Liver (tissue), 9 donors: ENCODE results near the gene ANKZF1. TPM values are rescaled to one million over a fixed set of nuclear protein-coding genes. Genes with fewer than 3 reads are reported as not detected.

ENCODE experiments used
- DNase-seq: peaks from one replicate; pipeline ENCODE4 v3.0.0-alpha.2; 2017; ENCODE audit warnings: low spot score
- H3K27ac ChIP-seq, 2 donors: one replicate each; pipeline ENCODE4 v1.7.0; 2013; ENCODE audit warnings: inconsistent platforms in 2 of 2, low read length in 2 of 2, control low read depth in 1 of 2, low read depth in 1 of 2, mild to moderate bottlenecking in 1 of 2
- H3K27me3 ChIP-seq, 4 donors: one replicate each; pipeline versions ENCODE4 v1.6.1 to v1.7.0; 2013; ENCODE audit warnings: low read length in 3 of 4, inconsistent platforms in 1 of 4, mild to moderate bottlenecking in 1 of 4, moderate library complexity in 1 of 4; ENCODE audit not compliant: control insufficient read depth in 4 of 4, insufficient read depth in 4 of 4
- H3K36me3 ChIP-seq, 4 donors: one replicate each; pipeline versions ENCODE4 v1.6.1 to v1.7.0; 2013; ENCODE audit warnings: low read length in 3 of 4, mild to moderate bottlenecking in 3 of 4, low read depth in 1 of 4, moderate library complexity in 1 of 4; ENCODE audit not compliant: control insufficient read depth in 4 of 4, insufficient read depth in 3 of 4
- H3K4me1 ChIP-seq, 4 donors: one replicate each; pipeline versions ENCODE4 v1.6.1 to v1.7.0; 2013; ENCODE audit warnings: low read length in 3 of 4, mild to moderate bottlenecking in 3 of 4, moderate library complexity in 1 of 4; ENCODE audit not compliant: control insufficient read depth in 4 of 4, insufficient read depth in 4 of 4
- H3K4me3 ChIP-seq, 3 donors: one replicate each; pipeline versions ENCODE4 v1.6.1 to v1.7.0; 2013; ENCODE audit warnings: low read length in 3 of 3, control low read depth in 1 of 3, low read depth in 1 of 3, mild to moderate bottlenecking in 1 of 3
- H3K9ac ChIP-seq, 2 donors: one replicate each; pipeline ENCODE4 v1.7.0; 2013; ENCODE audit warnings: low read length in 2 of 2, mild to moderate bottlenecking in 2 of 2, moderate library complexity in 2 of 2, control low read depth in 1 of 2, low read depth in 1 of 2
- H3K9me3 ChIP-seq, 4 donors: one replicate each; pipeline versions ENCODE4 v1.6.1 to v1.7.0; 2013; ENCODE audit warnings: low read length in 3 of 4; ENCODE audit not compliant: control insufficient read depth in 4 of 4
- ATF3 ChIP-seq: IDR thresholded peaks from 2 replicates; pipeline ENCODE4 v1.6.1; 2016; ENCODE audit warnings: antibody characterized with exemption
- CTCF ChIP-seq: fragments of 150-350 bp; IDR thresholded peaks from 2 replicates; pipeline ENCODE4 v1.5.1; 2017; ENCODE audit warnings: improper control_type of control experiment, low read depth, low read length; ENCODE audit not compliant: missing input control
- GABPA ChIP-seq, 2 donors: IDR thresholded peaks in 1 of 2; conservative IDR thresholded peaks in 1 of 2; 2 replicates each; pipeline ENCODE4 v1.6.1; 2016; ENCODE audit warnings: antibody characterized with exemption in 2 of 2, mild to moderate bottlenecking in 1 of 2, moderate library complexity in 1 of 2
- HNF4A ChIP-seq, 2 donors: conservative IDR thresholded peaks; 2 replicates each; pipeline ENCODE4 v1.6.1; 2016; ENCODE audit warnings: antibody characterized with exemption in 2 of 2, mild to moderate bottlenecking in 2 of 2
- HNF4G ChIP-seq: IDR thresholded peaks from 2 replicates; pipeline ENCODE4 v1.6.1; 2016; ENCODE audit warnings: antibody characterized with exemption
- MAX ChIP-seq: IDR thresholded peaks from 2 replicates; pipeline ENCODE4 v1.6.1; 2016; ENCODE audit warnings: antibody characterized with exemption
- NR2F2 ChIP-seq: IDR thresholded peaks from 2 replicates; pipeline ENCODE4 v1.6.1; 2016; ENCODE audit warnings: antibody characterized with exemption
- RAD21 ChIP-seq, 2 donors: IDR thresholded peaks; 2 replicates each; pipeline ENCODE4 v1.6.1; 2016; ENCODE audit warnings: antibody characterized with exemption in 2 of 2, mild to moderate bottlenecking in 2 of 2
- RXRA ChIP-seq, 2 donors: IDR thresholded peaks; 2 replicates each; pipeline ENCODE4 v1.6.1; 2017 to 2018; ENCODE audit warnings: antibody characterized with exemption in 2 of 2, mild to moderate bottlenecking in 1 of 2
- SP1 ChIP-seq: IDR thresholded peaks from 2 replicates; pipeline ENCODE4 v1.6.1; 2018; ENCODE audit warnings: antibody characterized with exemption, mild to moderate bottlenecking
- YY1 ChIP-seq: IDR thresholded peaks from 2 replicates; pipeline ENCODE4 v1.6.1; 2016; ENCODE audit warnings: antibody characterized with exemption, mild to moderate bottlenecking
- WGBS: extraction: QIAGEN DNeasy Blood & Tissue Kit; methylation state at CpG from one replicate; pipeline ENCODE4 v1.1.7; 2013; 5-methylcytosine and 5-hydroxymethylcytosine counted together
- polyA plus RNA-seq, 2 donors: library from polyadenylated mRNA; stranded (reverse) in 1 of 2; unstranded in 1 of 2; fragments of 200-250 nt in 1 of 2; fragments of >200 nt in 1 of 2; fragmentation: Nextera tagmentation in 1 of 2; extraction: Ambion mirVana in 1 of 2; gene quantifications; one replicate each; pipeline versions ENCODE4 v1.2.1 to v1.2.3, GENCODE V29; 2013 to 2015
- total RNA-seq, 2 donors: library from RNA; depleted of rRNA; stranded (reverse); fragments of >200 nt; gene quantifications; one replicate each; pipeline ENCODE4 v1.2.3, GENCODE V29; 2014
- TF ChIP-seq, protein P1 (sequence below): IDR thresholded peaks from 2 replicates; pipeline ENCODE4 v1.6.1; 2016; ENCODE audit warnings: antibody characterized with exemption
- TF ChIP-seq, protein P2 (sequence below): IDR thresholded peaks from 2 replicates; pipeline ENCODE4 v1.6.1; 2016; ENCODE audit warnings: antibody characterized with exemption, mild to moderate bottlenecking
- donor health status: healthy.
- donor health status: healthy.
- donor health status: healthy.
- donor health status: healthy.
- donor health status: healthy.

ANKZF1 gene
- total and polyA plus RNA-seq, 4 donors, result 9.0 to 30.6 (median 20.5) TPM

- Histone ChIP-seq H3K27ac (no peak overlapping the region), H3K9ac (no peak overlapping the region), H3K27me3 (no peaks in the 10 kb centered on the region), H3K4me1 (peaks cover 6 to 18% (median 12%) of the 10 kb centered on the region in 4 donors), H3K36me3 (no peaks in the 10 kb centered on the region), H3K4me3 (no peak overlapping the region), H3K9me3 (no peaks in the 10 kb centered on the region)
- DNase-seq, result no peak
- no peak for TF ChIP-seq SP1
- TF ChIP-seq, protein P1, sequence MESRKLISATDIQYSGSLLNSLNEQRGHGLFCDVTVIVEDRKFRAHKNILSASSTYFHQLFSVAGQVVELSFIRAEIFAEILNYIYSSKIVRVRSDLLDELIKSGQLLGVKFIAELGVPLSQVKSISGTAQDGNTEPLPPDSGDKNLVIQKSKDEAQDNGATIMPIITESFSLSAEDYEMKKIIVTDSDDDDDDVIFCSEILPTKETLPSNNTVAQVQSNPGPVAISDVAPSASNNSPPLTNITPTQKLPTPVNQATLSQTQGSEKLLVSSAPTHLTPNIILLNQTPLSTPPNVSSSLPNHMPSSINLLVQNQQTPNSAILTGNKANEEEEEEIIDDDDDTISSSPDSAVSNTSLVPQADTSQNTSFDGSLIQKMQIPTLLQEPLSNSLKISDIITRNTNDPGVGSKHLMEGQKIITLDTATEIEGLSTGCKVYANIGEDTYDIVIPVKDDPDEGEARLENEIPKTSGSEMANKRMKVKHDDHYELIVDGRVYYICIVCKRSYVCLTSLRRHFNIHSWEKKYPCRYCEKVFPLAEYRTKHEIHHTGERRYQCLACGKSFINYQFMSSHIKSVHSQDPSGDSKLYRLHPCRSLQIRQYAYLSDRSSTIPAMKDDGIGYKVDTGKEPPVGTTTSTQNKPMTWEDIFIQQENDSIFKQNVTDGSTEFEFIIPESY, result no peak
- WGBS, result 89% methylated on average over 4 of the region's 4 CpGs
Measured at GRCh38 chr2:219272356-219272755, 42.8 kb downstream of the ANKZF1 start.

DNA sequence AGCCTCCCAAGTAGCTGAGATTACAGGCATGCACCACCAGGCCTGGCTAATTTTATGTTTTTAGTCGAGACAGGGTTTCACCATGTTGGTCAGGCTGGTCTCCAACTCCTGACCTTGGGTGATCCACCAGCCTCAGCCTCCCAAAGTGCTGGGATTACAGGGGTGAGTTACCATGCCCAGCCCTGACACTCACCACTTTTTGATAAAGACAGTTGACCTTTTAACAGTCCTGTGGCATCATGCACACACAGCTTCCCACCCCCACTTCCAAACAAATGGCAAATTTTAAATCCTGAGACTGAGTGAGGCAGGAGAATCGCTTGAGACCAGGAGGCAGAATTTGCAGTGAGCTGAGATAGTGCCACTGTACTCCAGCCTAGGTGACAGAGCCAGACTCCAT is 43.4 kb downstream of the ANKZF1 start:
- no peaks in the 10 kb centered on the region for H3K36me3 ChIP-seq
- no peak for DNase-seq
- H3K4me1 ChIP-seq, result peaks cover 8 to 24% (median 16%) of the 10 kb centered on the region in 4 donors
- no peak overlapping the region for H3K9ac ChIP-seq
- H3K27ac ChIP-seq, result no peak overlapping the region
- H3K4me3 ChIP-seq, result no peak overlapping the region
- WGBS, result 81% methylated on average over 2 of the region's 2 CpGs
- TF ChIP-seq SP1, result no peak
- no peak for TF ChIP-seq CTCF
- TF ChIP-seq NR2F2, result no peak
- TF ChIP-seq ATF3, result no peak
- TF ChIP-seq, protein P1, result no peak
- no peak for TF ChIP-seq HNF4A (conservative IDR thresholded peaks at IDR 0.05)
- TF ChIP-seq MAX, result no peak
- no peak for TF ChIP-seq YY1
- TF ChIP-seq GABPA (IDR thresholded peaks at IDR 0.05 in 1 of 2, conservative IDR thresholded peaks at IDR 0.05 in 1 of 2), result no peak
- no peak for TF ChIP-seq HNF4G
- no peak for TF ChIP-seq RXRA (IDR thresholded peaks at IDR 0.05)
- H3K27me3 ChIP-seq, result no peaks in the 10 kb centered on the region
- no peaks in the 10 kb centered on the region for H3K9me3 ChIP-seq

DNA sequence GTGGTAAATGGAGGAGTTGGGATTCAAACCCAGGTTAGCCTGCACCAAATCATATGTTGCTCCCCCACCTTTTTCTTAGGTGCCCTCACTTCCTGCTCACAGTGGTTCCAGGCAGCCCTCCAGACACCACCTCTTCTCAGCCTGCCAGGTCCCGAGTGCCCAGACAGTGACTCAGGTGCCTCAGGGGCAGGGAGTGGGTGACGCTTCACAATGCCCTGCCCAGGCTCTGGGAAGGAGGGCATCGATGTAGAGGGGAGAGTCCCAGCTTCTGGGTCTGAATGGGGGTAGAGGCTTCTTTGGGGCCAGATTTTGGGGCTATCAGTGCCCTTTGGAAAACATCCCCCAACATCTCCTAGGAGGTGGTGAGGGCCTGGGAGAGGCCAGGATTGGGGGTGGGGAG is 44.3 kb downstream of the ANKZF1 start:
- 90% methylated on average over 3 of the region's 3 CpGs for WGBS
- Histone ChIP-seq H3K9me3 (no peaks in the 10 kb centered on the region), H3K36me3 (no peaks in the 10 kb centered on the region), H3K9ac (no peak overlapping the region), H3K4me3 (no peak overlapping the region), H3K27ac (no peak overlapping the region), H3K27me3 (no peaks in the 10 kb centered on the region), H3K4me1 (peaks cover 9 to 33% (median 20%) of the 10 kb centered on the region in 4 donors)
- DNase-seq, result no peak
- TF ChIP-seq HNF4G (no peak), RAD21 (IDR thresholded peaks at IDR 0.05) (no peak)
- TF ChIP-seq, protein P2, sequence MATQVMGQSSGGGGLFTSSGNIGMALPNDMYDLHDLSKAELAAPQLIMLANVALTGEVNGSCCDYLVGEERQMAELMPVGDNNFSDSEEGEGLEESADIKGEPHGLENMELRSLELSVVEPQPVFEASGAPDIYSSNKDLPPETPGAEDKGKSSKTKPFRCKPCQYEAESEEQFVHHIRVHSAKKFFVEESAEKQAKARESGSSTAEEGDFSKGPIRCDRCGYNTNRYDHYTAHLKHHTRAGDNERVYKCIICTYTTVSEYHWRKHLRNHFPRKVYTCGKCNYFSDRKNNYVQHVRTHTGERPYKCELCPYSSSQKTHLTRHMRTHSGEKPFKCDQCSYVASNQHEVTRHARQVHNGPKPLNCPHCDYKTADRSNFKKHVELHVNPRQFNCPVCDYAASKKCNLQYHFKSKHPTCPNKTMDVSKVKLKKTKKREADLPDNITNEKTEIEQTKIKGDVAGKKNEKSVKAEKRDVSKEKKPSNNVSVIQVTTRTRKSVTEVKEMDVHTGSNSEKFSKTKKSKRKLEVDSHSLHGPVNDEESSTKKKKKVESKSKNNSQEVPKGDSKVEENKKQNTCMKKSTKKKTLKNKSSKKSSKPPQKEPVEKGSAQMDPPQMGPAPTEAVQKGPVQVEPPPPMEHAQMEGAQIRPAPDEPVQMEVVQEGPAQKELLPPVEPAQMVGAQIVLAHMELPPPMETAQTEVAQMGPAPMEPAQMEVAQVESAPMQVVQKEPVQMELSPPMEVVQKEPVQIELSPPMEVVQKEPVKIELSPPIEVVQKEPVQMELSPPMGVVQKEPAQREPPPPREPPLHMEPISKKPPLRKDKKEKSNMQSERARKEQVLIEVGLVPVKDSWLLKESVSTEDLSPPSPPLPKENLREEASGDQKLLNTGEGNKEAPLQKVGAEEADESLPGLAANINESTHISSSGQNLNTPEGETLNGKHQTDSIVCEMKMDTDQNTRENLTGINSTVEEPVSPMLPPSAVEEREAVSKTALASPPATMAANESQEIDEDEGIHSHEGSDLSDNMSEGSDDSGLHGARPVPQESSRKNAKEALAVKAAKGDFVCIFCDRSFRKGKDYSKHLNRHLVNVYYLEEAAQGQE, result no peak
